GM10266 (cell line): ENCODE measurements around the gene GLP2R.
A peak's percentile ranks its signal among the peaks of the same experiment; 100 is the strongest.

Experiments used
- DNase-seq: peaks from one replicate; pipeline ENCODE4 v3.0.0; 2012; ENCODE audit errors: extremely low spot score
- CTCF ChIP-seq: IDR thresholded peaks from 2 replicates; pipeline ENCODE4 v1.5.1; 2012; ENCODE audit warnings: mild to moderate bottlenecking, low read depth; ENCODE audit not compliant: control insufficient read depth, insufficient read depth; ENCODE audit errors: missing control alignments

The GLP2R gene

GRCh38 chr17:9880582-9880999, 54.9 kb downstream of the GLP2R start:
- no peak for TF ChIP-seq CTCF
- DNase-seq = no peak

GRCh38 chr17:9883451-9883850, 57.7 kb downstream of the GLP2R start:
- no peak for TF ChIP-seq CTCF
- no peak for DNase-seq

GRCh38 chr17:9886141-9886930, 60.6 kb downstream of the GLP2R start:
- DNase-seq = no peak
- no peak for TF ChIP-seq CTCF

GRCh38 chr17:9887508-9887907, 61.8 kb downstream of the GLP2R start:
- TF ChIP-seq CTCF = no peak
- no peak for DNase-seq

GRCh38 chr17:9890124-9890523, 64.4 kb downstream of the GLP2R start:
- DNase-seq = peak; percentile 58
- TF ChIP-seq CTCF = peak; percentile 59

GRCh38 chr17:9893411-9894012, 67.8 kb downstream of the GLP2R start:
- no peak for DNase-seq

More at GRCh38 chr17:9893411-9894012, 67.8 kb downstream of the GLP2R start:
- no peak for TF ChIP-seq CTCF
